GM19239 (cell line): Measurements from ENCODE around the gene ABCC8.

ENCODE experiments used
- DNase-seq: peaks from one replicate; pipeline ENCODE4 v3.0.0; 2011; ENCODE audit warnings: low spot score; ENCODE audit not compliant: insufficient read length
- FAIRE-seq: peaks from 2 replicates; lab custom pipeline; 2011; peaks lifted over from hg19 to GRCh38; lab: Jason Lieb, UNC

The ABCC8 gene

GRCh38 chr11:17410606-17411379 lies 65.9 kb downstream of the ABCC8 start:
- FAIRE-seq = no peak
- no peak for DNase-seq

GRCh38 chr11:17408641-17409040 lies 68.0 kb downstream of the ABCC8 start:
- no peak for DNase-seq
- FAIRE-seq = no peak

- FAIRE-seq (no peak), DNase-seq (no peak)
Measured at GRCh38 chr11:17408026-17408425, 68.6 kb downstream of the ABCC8 start.

- DNase-seq (no peak), FAIRE-seq (no peak)
Measured at GRCh38 chr11:17407575-17407974, 69.1 kb downstream of the ABCC8 start.

GRCh38 chr11:17406818-17407149 lies 69.9 kb downstream of the ABCC8 start:
- FAIRE-seq (no peak), DNase-seq (no peak)

- DNase-seq = no peak
- FAIRE-seq = no peak
Measured at GRCh38 chr11:17406082-17406817, 70.4 kb downstream of the ABCC8 start.

GRCh38 chr11:17405232-17406005 lies 71.2 kb downstream of the ABCC8 start:
- FAIRE-seq = no peak
- DNase-seq = no peak

- FAIRE-seq (no peak), DNase-seq (no peak)
Measured at GRCh38 chr11:17403980-17404759, 72.5 kb downstream of the ABCC8 start.

GRCh38 chr11:17402486-17402885 lies 74.2 kb downstream of the ABCC8 start:
- FAIRE-seq = no peak
- DNase-seq = no peak

GRCh38 chr11:17401841-17402240 lies 74.8 kb downstream of the ABCC8 start:
- FAIRE-seq = no peak
- no peak for DNase-seq

- FAIRE-seq (no peak), DNase-seq (no peak)
Measured at GRCh38 chr11:17401316-17401715, 75.3 kb downstream of the ABCC8 start.

GRCh38 chr11:17400048-17400775 lies 76.4 kb downstream of the ABCC8 start:
- DNase-seq (no peak), FAIRE-seq (no peak)

GRCh38 chr11:17399236-17399635 lies 77.4 kb downstream of the ABCC8 start:
- DNase-seq (no peak), FAIRE-seq (no peak)

GRCh38 chr11:17397311-17398002 lies 79.2 kb downstream of the ABCC8 start:
- FAIRE-seq = no peak
- DNase-seq = no peak

GRCh38 chr11:17396598-17397310 lies 79.9 kb downstream of the ABCC8 start:
- DNase-seq (no peak), FAIRE-seq (no peak)

GRCh38 chr11:17395978-17396377 lies 80.7 kb downstream of the ABCC8 start:
- DNase-seq (no peak), FAIRE-seq (no peak)

GRCh38 chr11:17395554-17395961 lies 81.1 kb downstream of the ABCC8 start:
- DNase-seq (no peak), FAIRE-seq (no peak)

GRCh38 chr11:17394743-17395390 lies 81.8 kb downstream of the ABCC8 start:
- no peak for FAIRE-seq
- DNase-seq = no peak
